Activated CD8-positive, alpha-beta T cell treated with anti-CD3 and anti-CD28 coated beads, Interleukin-2, amount 10 ng/mL, durations not matched to agents 7 days and 5 days (primary cell): Measurements from ENCODE around the gene GCN1. TPM values are rescaled to one million over a fixed set of nuclear protein-coding genes. Genes with fewer than 3 reads are reported as not detected.

Source experiments
- ATAC-seq: fragments of 150-1000 bp; cut with Tn5 transposase; one replicate; pipeline ENCODE4 v1.10.0; 2021; ENCODE audit warnings: moderate library complexity
- CTCF ChIA-PET: fragments of 350-600 bp; sonication (Branson Sonifier 250); formaldehyde crosslinking; loops from one replicate; lab custom pipeline; 2021; ENCODE audit warnings: antibody characterized with exemption; lab: Charles Lee
- POLR2A ChIA-PET: fragments of 350-600 bp; sonication (Branson Sonifier 250); formaldehyde crosslinking; loops from one replicate; lab custom pipeline; 2021; ENCODE audit warnings: antibody characterized with exemption; lab: Charles Lee
- DNase-seq: peaks from one replicate; pipeline ENCODE4 v3.0.0-alpha.2; 2020
- H3K27ac Mint-ChIP-seq: one replicate; pipeline ENCODE4 v1.8.0; 2021; ENCODE audit warnings: mild to moderate bottlenecking, mixed read lengths
- H3K27me3 Mint-ChIP-seq: one replicate; pipeline ENCODE4 v1.8.0; 2021; ENCODE audit warnings: low read depth, mixed read lengths
- H3K36me3 Mint-ChIP-seq: one replicate; pipeline ENCODE4 v1.8.0; 2021; ENCODE audit warnings: low read depth, mixed read lengths
- H3K4me1 Mint-ChIP-seq: one replicate; pipeline ENCODE4 v1.8.0; 2021; ENCODE audit warnings: low read depth, mixed read lengths
- H3K4me3 Mint-ChIP-seq: one replicate; pipeline ENCODE4 v1.8.0; 2021; ENCODE audit warnings: mild to moderate bottlenecking, mixed read lengths
- H3K9me3 Mint-ChIP-seq: one replicate; pipeline ENCODE4 v1.8.0; 2022; ENCODE audit warnings: mixed read lengths; ENCODE audit not compliant: insufficient read depth
- total RNA-seq, 2 experiments: library from RNA; stranded (reverse); gene quantifications; one replicate each; pipeline ENCODE4 v1.2.3, GENCODE V29; 2021

The GCN1 gene
- total RNA-seq, 2 experiments from 2014 or later, result 109 to 112 TPM

DNA sequence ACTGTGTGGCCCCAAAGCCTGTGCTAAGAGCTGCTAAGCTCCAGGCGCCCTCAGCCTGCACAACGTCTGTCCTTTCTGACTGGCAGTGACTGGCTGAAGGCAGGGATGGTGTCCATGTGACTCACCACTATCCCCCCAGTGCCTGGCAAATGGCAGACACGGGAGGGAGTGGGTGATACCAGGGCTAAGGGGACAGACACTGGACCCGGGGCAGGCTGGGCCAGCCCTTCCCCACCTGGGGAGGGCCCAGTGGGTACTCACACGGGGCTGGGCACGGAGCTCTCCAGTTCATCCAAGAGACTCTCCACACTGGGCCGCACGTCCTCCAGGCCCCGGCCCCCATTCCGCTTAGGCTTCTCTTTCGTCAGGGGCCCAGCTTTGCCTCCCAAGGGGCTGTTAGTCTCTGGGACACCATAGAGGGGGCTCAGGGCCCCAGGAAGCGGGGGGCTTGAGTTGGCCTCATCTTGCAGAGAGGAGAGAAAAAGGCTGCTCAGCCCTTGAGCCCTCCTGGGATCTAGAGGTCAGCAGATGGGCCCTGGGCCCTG, 27.8 kb upstream of the GCN1 start:
- CTCF ChIA-PET, result interaction anchor here (1.3 to 1.8 kb wide), 3 partner anchors 8 to 44 kb away, joined by 4 to 5 read pairs (median 5); partner anchors contain the start of gene PXN
- POLR2A ChIA-PET, result interaction anchor here (7.0 to 14.6 kb wide), 2 partner anchors 22 to 69 kb away, joined by 39 to 329 read pairs; partner anchors contain the start of genes RNU4-1, RNU4-2 and RPLP0
- ATAC-seq, result no peak
- H3K9me3 Mint-ChIP-seq, result no peaks in the 10 kb centered on the region
- no peak for DNase-seq
- H3K27ac Mint-ChIP-seq, result no peak overlapping the region
- no peak overlapping the region for H3K4me3 Mint-ChIP-seq
- H3K27me3 Mint-ChIP-seq, result no peaks in the 10 kb centered on the region
- H3K36me3 Mint-ChIP-seq, result peaks cover 38% of the 10 kb centered on the region
- peaks cover 30% of the 10 kb centered on the region for H3K4me1 Mint-ChIP-seq

DNA sequence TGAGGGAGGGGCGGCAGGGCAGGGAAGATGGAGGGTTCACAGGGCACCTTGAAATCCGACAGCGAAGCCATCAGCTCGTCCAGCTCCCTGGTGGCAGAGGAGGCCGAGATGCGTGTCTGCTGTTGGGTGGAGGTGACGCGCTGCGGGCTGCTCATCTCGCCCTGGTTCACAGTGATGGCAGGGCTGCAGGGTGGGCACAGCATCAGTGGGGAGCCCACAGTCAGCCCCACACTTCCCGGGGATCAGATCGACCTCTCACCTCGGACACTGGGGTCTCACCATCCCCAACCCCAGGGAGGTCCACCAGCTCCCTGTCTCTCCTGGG, 27.0 kb upstream of the GCN1 start:
- Mint-ChIP-seq H3K4me1 (peaks cover 22% of the 10 kb centered on the region), H3K36me3 (peaks cover 38% of the 10 kb centered on the region), H3K27me3 (no peaks in the 10 kb centered on the region), H3K27ac (no peak overlapping the region), H3K4me3 (no peak overlapping the region), H3K9me3 (no peaks in the 10 kb centered on the region)
- DNase-seq (no peak), ATAC-seq (no peak)
- ChIA-PET CTCF (interaction anchor here (1.3 to 3.3 kb wide), 3 partner anchors 9 to 44 kb away, joined by 4 to 15 read pairs (median 5); partner anchors contain the start of gene PXN), POLR2A (interaction anchor here (0.7 to 14.6 kb wide), 4 partner anchors 9 to 87 kb away, joined by 3 to 329 read pairs (median 21); partner anchors contain the start of genes RNU4-1, RNU4-2 and RPLP0)

DNA sequence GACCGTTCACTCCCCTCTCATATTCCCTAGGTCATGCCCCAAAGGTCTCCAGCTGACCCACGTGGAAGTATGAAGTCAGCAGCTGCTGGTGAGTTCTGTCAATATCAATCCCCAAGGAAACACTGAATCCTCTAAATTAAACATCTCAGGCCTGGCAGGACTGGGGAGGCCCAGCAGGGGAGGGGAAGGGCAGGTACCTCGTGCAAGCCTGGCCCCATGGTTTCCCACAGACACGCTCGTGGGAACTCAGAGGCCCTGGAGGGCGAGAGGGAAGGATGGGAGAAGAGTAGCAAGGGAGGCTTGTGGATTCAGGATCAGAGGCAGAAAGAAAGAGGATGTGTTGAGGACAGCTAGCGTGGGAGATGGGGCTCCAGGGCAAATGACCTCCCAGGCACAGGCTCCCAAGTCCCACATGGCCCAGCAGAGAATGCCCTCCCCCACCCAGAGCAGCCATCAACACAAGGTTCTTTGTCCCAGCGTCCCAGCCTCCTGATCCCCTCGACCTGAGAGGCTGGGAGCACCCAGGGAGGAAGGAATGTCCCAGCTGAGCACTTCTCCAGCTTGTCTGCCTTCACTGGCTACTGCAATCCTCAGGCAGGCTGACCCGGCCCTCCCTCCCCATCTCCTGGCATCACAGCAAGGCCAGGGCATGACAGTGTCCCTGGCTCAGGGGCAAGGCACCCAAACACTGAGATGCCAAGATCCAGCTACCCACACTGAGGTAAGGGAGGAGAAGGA, 26.5 kb upstream of the GCN1 start:
- no peak overlapping the region for H3K4me3 Mint-ChIP-seq
- H3K36me3 Mint-ChIP-seq, result peaks cover 34% of the 10 kb centered on the region
- CTCF ChIA-PET, result interaction anchor here (1.3 to 3.3 kb wide), 3 partner anchors 10 to 45 kb away, joined by 4 to 15 read pairs (median 5); partner anchors contain the start of gene PXN
- no peak for DNase-seq
- H3K27ac Mint-ChIP-seq, result no peak overlapping the region
- no peaks in the 10 kb centered on the region for H3K27me3 Mint-ChIP-seq
- peaks cover 17% of the 10 kb centered on the region for H3K4me1 Mint-ChIP-seq
- H3K9me3 Mint-ChIP-seq, result no peaks in the 10 kb centered on the region
- ATAC-seq, result no peak
- POLR2A ChIA-PET, result interaction anchor here (0.7 to 14.6 kb wide), 4 partner anchors 10 to 86 kb away, joined by 3 to 329 read pairs (median 21); partner anchors contain the start of genes RNU4-1, RNU4-2 and RPLP0

DNA sequence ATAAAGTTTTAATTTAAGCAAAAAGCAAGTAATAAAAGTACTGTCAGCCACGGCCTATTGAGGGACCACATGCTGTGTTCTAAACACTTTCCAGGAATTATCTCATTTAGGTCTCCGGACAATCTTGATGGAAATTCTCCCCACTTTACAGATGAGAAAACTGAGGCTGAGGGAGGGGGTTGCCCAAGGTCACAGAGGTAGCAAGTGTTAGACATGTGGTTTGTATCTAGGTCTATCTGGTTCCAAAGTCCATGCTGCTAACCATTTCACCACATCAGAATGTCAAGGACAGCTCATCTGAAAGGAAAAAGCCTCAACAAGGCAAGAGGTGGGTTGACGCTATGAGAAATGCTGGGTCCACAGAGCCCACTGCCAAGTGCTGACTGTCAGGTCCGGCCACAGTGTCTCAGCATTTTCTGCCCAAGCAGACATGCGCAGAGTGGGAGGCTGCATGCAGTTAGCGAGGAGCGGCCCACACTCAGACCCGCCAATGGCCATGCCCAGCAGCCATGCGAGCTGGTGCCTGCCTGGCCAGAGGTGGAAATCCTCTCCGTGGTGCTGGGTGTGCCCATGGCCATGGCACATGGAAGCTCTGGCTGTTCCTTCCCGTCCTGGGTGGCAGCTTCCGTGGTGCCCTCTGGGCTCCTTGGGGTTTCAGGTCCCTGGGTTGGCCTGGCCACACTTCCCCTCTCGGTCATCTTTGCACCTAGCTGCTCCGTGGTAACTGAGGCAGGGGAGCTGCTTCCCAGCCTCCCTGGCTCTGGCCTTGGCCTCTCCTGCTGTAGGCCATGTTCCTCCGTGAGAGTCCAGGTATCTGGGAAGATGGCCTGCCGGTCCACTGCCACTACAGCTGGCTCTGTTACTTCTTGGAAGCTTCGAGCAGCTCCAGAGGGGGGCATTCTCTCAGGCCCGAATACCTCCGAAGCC, 24.4 kb upstream of the GCN1 start:
- POLR2A ChIA-PET, result interaction anchor here (1.2 to 14.6 kb wide), 3 partner anchors 18 to 73 kb away, joined by 3 to 329 read pairs (median 39); partner anchors contain the start of genes RNU4-1, RNU4-2 and RPLP0
- H3K27me3 Mint-ChIP-seq, result no peaks in the 10 kb centered on the region
- H3K36me3 Mint-ChIP-seq, result peaks cover 29% of the 10 kb centered on the region
- H3K4me3 Mint-ChIP-seq, result no peak overlapping the region
- ATAC-seq, result no peak
- H3K4me1 Mint-ChIP-seq, result no peaks in the 10 kb centered on the region
- no peaks in the 10 kb centered on the region for H3K9me3 Mint-ChIP-seq
- CTCF ChIA-PET, result interaction anchor here (1.4 to 3.3 kb wide), 3 partner anchors 9 to 47 kb away, joined by 5 to 21 read pairs (median 15); partner anchors contain the start of genes PXN and RPLP0
- H3K27ac Mint-ChIP-seq, result no peak overlapping the region
- DNase-seq, result no peak

DNA sequence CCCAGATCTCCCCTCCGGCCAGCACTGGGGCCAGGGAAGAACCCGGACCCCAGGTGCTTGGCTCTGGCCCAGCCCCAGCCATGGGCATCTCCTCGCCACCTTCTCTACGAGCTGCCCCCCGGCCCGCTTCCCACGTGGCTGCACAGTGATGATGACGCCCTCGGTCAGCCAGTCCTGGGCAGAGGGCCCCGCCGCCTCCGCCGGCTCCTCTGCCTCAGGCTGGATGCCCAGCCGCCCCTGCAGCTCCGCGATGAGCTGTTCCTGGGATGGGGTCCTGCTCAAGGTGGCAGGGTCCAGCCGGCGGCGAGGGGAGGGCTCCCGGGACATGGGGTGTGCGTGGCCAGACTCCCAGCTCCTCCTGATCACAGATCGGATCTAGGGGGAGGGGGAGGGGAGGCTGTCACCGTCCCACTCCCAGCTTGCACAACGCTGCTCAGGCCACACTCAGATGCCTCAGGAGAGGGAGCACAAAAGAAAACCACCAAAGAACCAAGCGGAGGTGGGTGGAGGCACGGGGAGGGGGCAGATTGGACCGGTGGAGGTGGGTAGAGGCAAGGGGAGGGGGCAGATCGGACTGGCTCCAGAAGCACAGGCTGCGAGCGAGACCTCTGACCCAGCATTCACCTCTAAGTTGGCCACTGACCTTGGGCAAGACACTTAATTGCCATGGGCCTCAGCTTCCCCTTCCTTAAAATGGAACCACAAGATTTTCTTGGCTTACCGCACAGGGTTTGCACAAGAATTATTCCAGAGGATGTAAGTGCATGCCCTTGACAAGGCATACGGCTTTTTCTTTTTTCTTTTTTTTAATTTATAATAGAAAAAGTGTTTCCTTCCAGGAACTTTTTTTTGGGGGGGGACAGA, 22.5 kb upstream of the GCN1 start:
- Mint-ChIP-seq H3K36me3 (peaks cover 31% of the 10 kb centered on the region), H3K4me1 (no peaks in the 10 kb centered on the region), H3K27ac (no peak overlapping the region), H3K27me3 (no peaks in the 10 kb centered on the region), H3K4me3 (no peak overlapping the region), H3K9me3 (no peaks in the 10 kb centered on the region)
- DNase-seq (no peak), ATAC-seq (no peak)
- CTCF ChIA-PET, result interaction anchor here (1.6 kb wide), 1 partner anchor 10 kb away, joined by 10 read pairs; no protein-coding TSS in a partner anchor
- POLR2A ChIA-PET, result interaction anchor here (1.5 to 7.0 kb wide), 2 partner anchors 16 to 74 kb away, joined by 6 to 39 read pairs; partner anchors contain the start of genes RNU4-2 and RPLP0

DNA sequence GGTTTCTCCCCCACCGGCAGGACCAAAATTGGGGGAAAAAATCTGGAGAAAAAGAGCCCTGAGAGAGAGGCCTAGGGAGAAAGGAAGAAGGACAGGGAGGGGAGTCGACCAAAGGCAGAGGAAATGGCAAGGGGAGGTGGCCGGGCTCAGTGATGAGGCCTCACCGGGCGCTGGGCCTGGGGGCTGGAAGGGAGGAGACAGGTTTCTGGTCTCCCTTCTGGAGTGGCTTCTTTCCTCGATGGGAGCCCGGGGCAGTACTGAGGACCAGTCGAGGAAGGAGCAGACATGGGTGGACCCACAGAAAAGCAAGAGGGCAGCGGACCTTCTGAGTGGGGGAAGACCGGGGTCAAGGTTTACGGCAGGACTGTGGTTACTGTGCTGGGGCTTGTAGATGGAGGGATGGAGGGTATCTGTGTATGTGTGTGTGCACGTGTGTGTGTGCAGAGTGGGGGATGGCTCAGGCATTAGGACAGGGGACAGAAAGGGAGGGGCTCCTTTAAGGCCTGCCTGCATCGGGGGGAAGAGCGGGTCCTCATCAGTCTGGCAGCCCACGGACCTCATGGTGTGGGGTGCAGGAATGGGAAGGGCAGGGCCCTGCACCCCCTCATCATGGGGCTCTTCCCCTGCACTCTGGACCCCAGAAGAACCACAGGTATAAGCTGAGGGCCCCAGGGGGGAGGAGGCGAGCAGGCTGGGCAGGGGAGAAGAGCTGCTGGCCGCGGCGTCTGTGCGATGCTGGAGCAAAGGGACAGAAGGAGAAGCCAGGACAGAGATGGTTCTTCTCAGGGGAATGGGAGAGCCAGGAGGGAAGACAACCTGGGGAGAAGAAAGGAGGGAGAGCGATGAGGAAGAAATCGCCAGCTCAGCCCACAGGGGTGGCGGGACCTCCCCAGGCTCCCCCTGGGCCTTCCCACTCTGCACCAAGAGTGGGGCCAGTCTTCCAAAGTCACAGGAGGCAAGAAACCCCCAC, 21.5 kb upstream of the GCN1 start:
- ATAC-seq (peak; percentile 10), DNase-seq (no peak)
- H3K27me3 Mint-ChIP-seq, result no peaks in the 10 kb centered on the region
- H3K4me3 Mint-ChIP-seq, result no peak overlapping the region
- H3K4me1 Mint-ChIP-seq, result no peaks in the 10 kb centered on the region
- ChIA-PET POLR2A (interaction anchor here (0.6 to 7.0 kb wide), 4 partner anchors 15 to 81 kb away, joined by 3 to 39 read pairs (median 5); partner anchors contain the start of genes RNU4-2 and RPLP0), CTCF (interaction anchor here (1.6 kb wide), 1 partner anchor 11 kb away, joined by 10 read pairs; no protein-coding TSS in a partner anchor)
- peaks cover 40% of the 10 kb centered on the region for H3K36me3 Mint-ChIP-seq
- peak overlapping the region; percentile 60 for H3K27ac Mint-ChIP-seq
- H3K9me3 Mint-ChIP-seq, result no peaks in the 10 kb centered on the region

DNA sequence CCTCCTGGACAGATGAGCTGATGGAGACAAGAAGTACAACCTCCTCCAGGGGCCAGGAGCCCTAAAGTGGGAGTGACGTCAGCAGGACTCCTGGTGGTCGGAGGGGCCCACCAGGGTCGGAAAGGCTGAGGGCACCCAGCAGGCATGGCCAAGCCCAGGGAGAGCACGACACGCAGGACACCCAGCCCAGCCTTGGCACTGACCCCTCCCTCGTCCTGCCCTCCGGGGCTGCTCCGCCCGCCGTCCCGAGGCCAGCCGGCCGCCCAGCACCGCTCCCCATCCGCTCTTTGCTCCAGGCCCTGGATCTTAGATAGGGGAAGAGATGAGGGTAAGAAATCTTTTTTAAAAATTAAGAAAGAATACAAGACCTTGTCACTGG, 20.8 kb upstream of the GCN1 start:
- Mint-ChIP-seq H3K27me3 (no peaks in the 10 kb centered on the region), H3K36me3 (peaks cover 39% of the 10 kb centered on the region), H3K4me3 (no peak overlapping the region), H3K27ac (peak overlapping the region; percentile 60), H3K4me1 (peaks cover 1% of the 10 kb centered on the region), H3K9me3 (no peaks in the 10 kb centered on the region)
- CTCF ChIA-PET, result no interaction called here
- DNase-seq, result no peak
- POLR2A ChIA-PET, result interaction anchor here (0.6 to 1.0 kb wide), 2 partner anchors 14 to 80 kb away, joined by 3 to 4 read pairs; partner anchors contain the start of gene RPLP0
- no peak for ATAC-seq

DNA sequence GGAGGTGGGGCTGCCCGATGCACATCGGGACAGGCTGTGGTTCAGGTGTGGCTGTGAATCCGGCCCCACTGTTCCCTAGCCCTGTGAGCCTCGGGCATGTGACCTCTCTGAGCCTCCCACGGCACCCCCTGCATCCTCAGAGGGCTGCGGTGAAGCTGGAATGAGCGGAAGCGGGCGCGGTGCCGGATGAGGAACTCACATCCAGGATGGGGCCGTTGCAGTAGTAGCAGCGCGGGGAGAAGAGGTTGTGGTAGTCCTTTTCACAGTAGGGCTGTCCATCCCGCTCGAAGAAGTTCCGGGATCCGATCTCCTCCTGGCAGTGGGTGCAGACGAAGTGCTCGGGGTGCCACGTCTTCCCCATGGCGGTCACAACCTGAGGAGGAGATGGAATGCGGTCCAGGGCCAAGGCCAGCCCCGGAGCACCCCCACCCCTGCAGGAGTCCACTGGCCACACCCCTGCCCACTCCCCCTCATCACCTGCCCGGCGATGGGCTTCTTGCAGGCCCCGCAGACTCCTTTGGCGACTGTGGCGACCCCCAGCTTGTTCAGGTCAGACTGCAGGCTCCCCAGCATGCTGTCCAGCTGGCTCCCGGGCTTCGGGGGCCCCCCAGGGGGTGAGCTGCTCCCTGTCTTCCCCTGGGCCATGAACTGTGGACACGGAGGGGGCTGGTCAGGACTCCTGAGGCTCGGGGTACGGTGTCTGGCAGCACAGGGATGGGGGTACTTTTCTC, 20.3 kb upstream of the GCN1 start:
- Mint-ChIP-seq H3K36me3 (peaks cover 40% of the 10 kb centered on the region), H3K27ac (no peak overlapping the region), H3K4me3 (no peak overlapping the region), H3K27me3 (no peaks in the 10 kb centered on the region), H3K9me3 (no peaks in the 10 kb centered on the region), H3K4me1 (peaks cover 1% of the 10 kb centered on the region)
- CTCF ChIA-PET, result no interaction called here
- DNase-seq (no peak), ATAC-seq (no peak)
- POLR2A ChIA-PET, result interaction anchor here (0.6 to 1.0 kb wide), 2 partner anchors 13 to 80 kb away, joined by 3 to 4 read pairs; partner anchors contain the start of gene RPLP0

DNA sequence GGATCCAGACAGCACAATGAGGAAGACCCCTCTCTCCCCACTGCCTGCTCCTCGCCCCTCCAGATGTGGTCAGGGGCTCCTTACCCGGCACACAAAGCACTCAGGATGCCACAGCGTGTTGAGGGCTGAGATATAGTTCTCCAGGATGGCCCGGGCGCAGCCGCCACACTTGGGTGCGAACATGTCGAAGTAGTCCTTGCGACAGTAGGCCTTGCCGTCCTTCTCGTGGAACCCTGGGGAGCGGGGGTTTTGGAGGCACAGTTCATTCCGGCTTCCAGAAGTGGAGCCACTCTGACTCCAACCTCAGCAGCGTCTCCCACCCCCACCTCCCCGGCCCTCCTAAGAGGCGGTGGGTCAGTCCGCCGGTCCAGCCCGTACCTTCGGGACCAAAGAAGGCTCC, 19.2 kb upstream of the GCN1 start:
- Mint-ChIP-seq H3K4me1 (peaks cover 1% of the 10 kb centered on the region), H3K9me3 (no peaks in the 10 kb centered on the region), H3K27ac (no peak overlapping the region), H3K36me3 (peaks cover 38% of the 10 kb centered on the region), H3K27me3 (no peaks in the 10 kb centered on the region), H3K4me3 (no peak overlapping the region)
- CTCF ChIA-PET, result no interaction called here
- POLR2A ChIA-PET, result interaction anchor here (0.5 kb wide), 1 partner anchor 11 kb away, joined by 3 read pairs; no protein-coding TSS in a partner anchor
- ATAC-seq (no peak), DNase-seq (no peak)
